Peyer's patch (tissue), 4 donors: ENCODE measurements around the gene DPP9.

Experiments
- CTCF ChIP-seq, 6 experiments: fragments of 450-650 bp in 4 of 6; fragments of 200-600 bp in 2 of 6; sonication (generic) in 1 of 6; IDR thresholded peaks; one replicate each; pipeline ENCODE4 v1.5.1; 2017 to 2019; ENCODE audit warnings: antibody characterized with exemption in 6 of 6, mild to moderate bottlenecking in 3 of 6, moderate library complexity in 1 of 6
- POLR2A ChIP-seq, 2 donors: fragments of 450-650 bp; IDR thresholded peaks; one replicate each; pipeline ENCODE4 v1.5.1; 2017; ENCODE audit warnings: antibody characterized with exemption in 2 of 2, mild to moderate bottlenecking in 2 of 2, moderate library complexity in 2 of 2

- TF ChIP-seq CTCF (IDR thresholded peaks at IDR 0.05) (no peak), POLR2A (IDR thresholded peaks at IDR 0.05) (no peak)
These were observed 67.5 kb downstream of the DPP9 start for GRCh38 chr19:4656102-4656501.
